HEK293 (cell line): ENCODE results near the gene RETREG2.

Source experiments
- CTCF ChIP-seq: fragments of 450-650 bp; formaldehyde crosslinking; IDR thresholded peaks from 2 replicates; pipeline ENCODE4 v1.5.1; 2016; ENCODE audit warnings: missing biosample characterization, missing genetic modification characterization
- ZNF138 ChIP-seq: fragments of 450-650 bp; formaldehyde crosslinking; IDR thresholded peaks from 2 replicates; pipeline ENCODE4 v1.5.1; 2016; ENCODE audit warnings: missing biosample characterization, missing genetic modification characterization, borderline replicate concordance

GRCh38 chr2:219168526-219168925 is 9.5 kb upstream of the RETREG2 start:
- TF ChIP-seq CTCF (tag by site-specific recombination) (no peak), ZNF138 (tag by site-specific recombination) (no peak)
